ENCODE data around the gene ZNF691.
A peak's percentile ranks its signal among the peaks of the same experiment; 100 is the strongest.

The ZNF691 gene

DNA sequence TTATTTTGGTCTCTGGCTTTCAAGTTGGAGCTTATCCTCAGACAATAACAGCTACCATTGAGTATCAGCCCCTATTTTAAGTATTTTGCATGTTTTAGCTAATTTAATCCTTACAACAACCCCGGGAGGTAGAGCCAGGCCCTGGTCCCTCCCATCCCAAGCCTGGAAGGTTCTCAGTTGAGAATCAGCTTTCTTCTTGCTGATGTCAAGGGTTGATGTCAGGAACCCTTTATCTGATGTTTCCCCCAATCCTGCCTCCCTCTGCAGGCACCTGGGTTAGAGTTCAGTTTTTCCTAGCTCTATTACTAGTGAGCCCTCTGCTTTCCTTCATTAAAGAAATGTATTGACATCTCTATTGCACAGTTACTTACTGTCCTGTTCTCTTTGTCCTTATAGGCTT is 25.6 kb upstream of the ZNF691 start:
- no peak for DNase-seq (ENCODE audit: low read depth, low spot score)
- no peak overlapping the region for H3K4me3 ChIP-seq (ENCODE audit: low read depth, low read length)

GRCh38 chr1:42821690-42822089 is 24.7 kb upstream of the ZNF691 start:
- TF ChIP-seq, protein P1, sequence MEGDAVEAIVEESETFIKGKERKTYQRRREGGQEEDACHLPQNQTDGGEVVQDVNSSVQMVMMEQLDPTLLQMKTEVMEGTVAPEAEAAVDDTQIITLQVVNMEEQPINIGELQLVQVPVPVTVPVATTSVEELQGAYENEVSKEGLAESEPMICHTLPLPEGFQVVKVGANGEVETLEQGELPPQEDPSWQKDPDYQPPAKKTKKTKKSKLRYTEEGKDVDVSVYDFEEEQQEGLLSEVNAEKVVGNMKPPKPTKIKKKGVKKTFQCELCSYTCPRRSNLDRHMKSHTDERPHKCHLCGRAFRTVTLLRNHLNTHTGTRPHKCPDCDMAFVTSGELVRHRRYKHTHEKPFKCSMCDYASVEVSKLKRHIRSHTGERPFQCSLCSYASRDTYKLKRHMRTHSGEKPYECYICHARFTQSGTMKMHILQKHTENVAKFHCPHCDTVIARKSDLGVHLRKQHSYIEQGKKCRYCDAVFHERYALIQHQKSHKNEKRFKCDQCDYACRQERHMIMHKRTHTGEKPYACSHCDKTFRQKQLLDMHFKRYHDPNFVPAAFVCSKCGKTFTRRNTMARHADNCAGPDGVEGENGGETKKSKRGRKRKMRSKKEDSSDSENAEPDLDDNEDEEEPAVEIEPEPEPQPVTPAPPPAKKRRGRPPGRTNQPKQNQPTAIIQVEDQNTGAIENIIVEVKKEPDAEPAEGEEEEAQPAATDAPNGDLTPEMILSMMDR (IDR thresholded peaks at IDR 0.05; ENCODE audit: low read depth, low read length), result no peak
- no peak for DNase-seq (ENCODE audit: low read depth, low spot score)
- no peak overlapping the region for H3K4me3 ChIP-seq (ENCODE audit: low read depth, low read length)
- in situ Hi-C loops (cut with HindIII; ENCODE audit: low sequenced_read_pairs), result no loop called here

More for the DNA sequence above, 25.6 kb upstream of the ZNF691 start:
- in situ Hi-C loops (cut with HindIII; ENCODE audit: low sequenced_read_pairs), result no loop called here
- TF ChIP-seq, protein P1 (IDR thresholded peaks at IDR 0.05; ENCODE audit: low read depth, low read length), result no peak

DNA sequence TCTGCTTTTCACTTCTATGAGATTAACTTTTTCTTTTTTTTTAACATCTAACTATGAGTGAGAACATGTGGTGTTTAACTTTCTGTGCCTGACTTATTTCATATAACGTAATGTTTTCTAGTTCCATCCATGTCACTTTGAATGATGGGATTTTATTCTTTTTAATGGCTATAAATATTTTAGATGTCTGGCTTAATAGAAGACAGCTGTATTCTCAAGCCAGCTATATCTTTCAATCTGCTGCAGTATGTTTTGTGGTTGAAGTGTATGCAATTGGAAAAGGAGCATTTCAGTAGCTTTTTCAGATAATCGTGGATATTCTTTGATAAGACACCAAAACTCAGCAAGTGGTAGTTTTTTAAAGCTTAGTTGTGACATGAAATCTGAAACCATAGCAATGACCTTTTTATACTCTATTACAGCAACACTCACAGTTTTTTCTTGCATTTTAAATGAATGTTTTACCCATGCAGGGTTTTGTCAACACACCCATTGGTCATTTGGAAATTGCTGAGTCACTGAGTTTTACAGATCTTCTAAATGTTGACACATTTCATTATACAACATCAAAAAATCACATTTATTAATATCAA is 23.5 kb upstream of the ZNF691 start:
- in situ Hi-C loops (cut with HindIII; ENCODE audit: low sequenced_read_pairs), result no loop called here
- H3K4me3 ChIP-seq (ENCODE audit: low read depth, low read length), result no peak overlapping the region
- DNase-seq (ENCODE audit: low read depth, low spot score), result peak; percentile 33
- TF ChIP-seq, protein P1 (IDR thresholded peaks at IDR 0.05; ENCODE audit: low read depth, low read length), result no peak

- in situ Hi-C loops (cut with HindIII; ENCODE audit: low sequenced_read_pairs), result no loop called here
- H3K4me3 ChIP-seq (ENCODE audit: low read depth, low read length), result no peak overlapping the region
- TF ChIP-seq, protein P1 (IDR thresholded peaks at IDR 0.05; ENCODE audit: low read depth, low read length), result no peak
- DNase-seq (ENCODE audit: low read depth, low spot score), result no peak
Measured at GRCh38 chr1:42824481-42825035, 21.9 kb upstream of the ZNF691 start.

- TF ChIP-seq, protein P1 (IDR thresholded peaks at IDR 0.05; ENCODE audit: low read depth, low read length), result no peak
- in situ Hi-C loops (cut with HindIII; ENCODE audit: low sequenced_read_pairs), result no loop called here
- no peak for DNase-seq (ENCODE audit: low read depth, low spot score)
Measured at GRCh38 chr1:42825036-42825851, 21.2 kb upstream of the ZNF691 start.

GRCh38 chr1:42830631-42831030 is 15.8 kb upstream of the ZNF691 start:
- DNase-seq (ENCODE audit: low read depth, low spot score), result no peak
- in situ Hi-C loops (cut with HindIII; ENCODE audit: low sequenced_read_pairs), result no loop called here
- no peak overlapping the region for H3K4me3 ChIP-seq (ENCODE audit: low read depth, low read length)
- TF ChIP-seq, protein P1 (IDR thresholded peaks at IDR 0.05; ENCODE audit: low read depth, low read length), result no peak

More at GRCh38 chr1:42825036-42825851, 21.2 kb upstream of the ZNF691 start:
- no peak overlapping the region for H3K4me3 ChIP-seq (ENCODE audit: low read depth, low read length)

Measured in astrocyte of the spinal cord (primary cell).